Neural progenitor cell (in vitro differentiated cells): ENCODE measurements around the gene ZBTB46. TPM values are rescaled to one million over a fixed set of nuclear protein-coding genes. Genes with fewer than 3 reads are reported as not detected.
A peak's percentile ranks its signal among the peaks of the same experiment; 100 is the strongest.

Experiments used
- DNase-seq: peaks from one replicate; pipeline ENCODE4 v3.0.0-alpha.2; 2016; ENCODE audit warnings: low spot score
- H2AFZ ChIP-seq: fragments of 200-600 bp; sonication (generic); replicated peaks from 2 replicates; pipeline ENCODE4 v1.6.1; 2016; ENCODE audit warnings: antibody characterized with exemption
- H3F3A ChIP-seq: fragments of 200-600 bp; sonication (generic); 2 replicates; pipeline ENCODE4 v1.6.1; 2016; ENCODE audit warnings: antibody characterized with exemption, low read depth
- H3K27ac ChIP-seq: fragments of 200-600 bp; sonication (generic); 2 replicates; pipeline ENCODE4 v1.5.1; 2016; ENCODE audit warnings: mild to moderate bottlenecking
- H3K27me3 ChIP-seq: fragments of 200-600 bp; sonication (generic); 2 replicates; pipeline ENCODE4 v1.6.1; 2016; ENCODE audit warnings: mild to moderate bottlenecking, moderate library complexity
- H3K36me3 ChIP-seq: fragments of 200-600 bp; sonication (generic); 2 replicates; pipeline ENCODE4 v1.5.1; 2016
- H3K4me1 ChIP-seq: fragments of 200-600 bp; sonication (generic); 2 replicates; pipeline ENCODE4 v1.6.1; 2016; ENCODE audit warnings: mixed run types
- H3K4me2 ChIP-seq: fragments of 200-600 bp; sonication (generic); 2 replicates; pipeline ENCODE4 v1.6.1; 2016
- H3K4me3 ChIP-seq: fragments of 200-600 bp; sonication (generic); 2 replicates; pipeline ENCODE4 v1.5.1; 2016
- H3K79me2 ChIP-seq: fragments of 200-600 bp; sonication (generic); 2 replicates; pipeline ENCODE4 v1.6.1; 2016; ENCODE audit warnings: low read depth
- H3K9ac ChIP-seq: fragments of 200-600 bp; sonication (generic); 2 replicates; pipeline ENCODE4 v1.6.1; 2016
- H3K9me3 ChIP-seq: fragments of 200-600 bp; sonication (generic); 2 replicates; pipeline ENCODE4 v1.5.1; 2016; ENCODE audit warnings: low read depth
- H4K20me1 ChIP-seq: fragments of 200-600 bp; sonication (generic); 2 replicates; pipeline ENCODE4 v1.6.1; 2016; ENCODE audit warnings: low read depth
- H3K27ac Mint-ChIP-seq: 3 replicates; pipeline ENCODE4 v1.8.0; 2021; ENCODE audit warnings: mixed read lengths
- H3K27me3 Mint-ChIP-seq: 2 replicates; pipeline ENCODE4 v1.8.0; 2022; ENCODE audit warnings: low read depth, mild to moderate bottlenecking, inconsistent platforms, moderate library complexity, mixed read lengths; ENCODE audit not compliant: insufficient read depth
- H3K36me3 Mint-ChIP-seq: 3 replicates; pipeline ENCODE4 v1.8.0; 2021; ENCODE audit warnings: mixed read lengths
- H3K4me1 Mint-ChIP-seq: 3 replicates; pipeline ENCODE4 v1.8.0; 2021; ENCODE audit warnings: mixed read lengths
- H3K4me3 Mint-ChIP-seq: 3 replicates; pipeline ENCODE4 v1.8.0; 2021; ENCODE audit warnings: mild to moderate bottlenecking, moderate library complexity, mixed read lengths
- H3K9me3 Mint-ChIP-seq: 3 replicates; pipeline ENCODE4 v1.8.0; 2020; ENCODE audit warnings: mixed read lengths
- EZH2 ChIP-seq: fragments of 200-600 bp; sonication (generic); IDR thresholded peaks from 2 replicates; pipeline ENCODE4 v1.6.1; 2017; ENCODE audit warnings: antibody characterized with exemption, mild to moderate bottlenecking, moderate library complexity
- EZH2phosphoT487 ChIP-seq: fragments of 200-600 bp; sonication (generic); IDR thresholded peaks from 2 replicates; pipeline ENCODE4 v1.6.1; 2017; ENCODE audit warnings: antibody characterized with exemption
- total RNA-seq: library from RNA; depleted of rRNA; stranded (reverse); fragments of >200 nt; gene quantifications from 2 replicates; pipeline ENCODE4 v1.2.3, GENCODE V29; 2015; ENCODE audit warnings: low replicate concordance
- TF ChIP-seq, protein P1 (sequence below): fragments of 200-600 bp; sonication (generic); IDR thresholded peaks from 2 replicates; pipeline ENCODE4 v1.5.1; 2017; ENCODE audit warnings: antibody characterized with exemption, mild to moderate bottlenecking

The ZBTB46 gene
- total RNA-seq, 1 donor from 2014 or later: 8.1 TPM

GRCh38 chr20:63840405-63840828 is 9.4 kb upstream of the ZBTB46 start:
- H3K4me3 ChIP-seq: no peak overlapping the region
- H3K9ac ChIP-seq: no peak overlapping the region
- no peak overlapping the region for H3K4me2 ChIP-seq
- no peak overlapping the region for H3K27ac ChIP-seq
- peaks cover 6% of the 10 kb centered on the region for H3F3A ChIP-seq
- H3K27me3 Mint-ChIP-seq: peaks cover 5% of the 10 kb centered on the region
- no peaks in the 10 kb centered on the region for H3K9me3 ChIP-seq
- H4K20me1 ChIP-seq: no peaks in the 10 kb centered on the region
- no peaks in the 10 kb centered on the region for H3K36me3 Mint-ChIP-seq
- peak overlapping the region; percentile 52 for H3K4me3 Mint-ChIP-seq
- H3K4me1 Mint-ChIP-seq: peaks cover 9% of the 10 kb centered on the region
- H3K79me2 ChIP-seq: no peaks in the 10 kb centered on the region
- peaks cover 2% of the 10 kb centered on the region for H3K4me1 ChIP-seq
- H3K27ac Mint-ChIP-seq: peak overlapping the region; percentile 55
- H3K9me3 Mint-ChIP-seq: no peaks in the 10 kb centered on the region
- H3K36me3 ChIP-seq: no peaks in the 10 kb centered on the region
- H2AFZ ChIP-seq: no peak overlapping the region
- TF ChIP-seq EZH2 (no peak), EZH2phosphoT487 (no peak)
- TF ChIP-seq, protein P1, sequence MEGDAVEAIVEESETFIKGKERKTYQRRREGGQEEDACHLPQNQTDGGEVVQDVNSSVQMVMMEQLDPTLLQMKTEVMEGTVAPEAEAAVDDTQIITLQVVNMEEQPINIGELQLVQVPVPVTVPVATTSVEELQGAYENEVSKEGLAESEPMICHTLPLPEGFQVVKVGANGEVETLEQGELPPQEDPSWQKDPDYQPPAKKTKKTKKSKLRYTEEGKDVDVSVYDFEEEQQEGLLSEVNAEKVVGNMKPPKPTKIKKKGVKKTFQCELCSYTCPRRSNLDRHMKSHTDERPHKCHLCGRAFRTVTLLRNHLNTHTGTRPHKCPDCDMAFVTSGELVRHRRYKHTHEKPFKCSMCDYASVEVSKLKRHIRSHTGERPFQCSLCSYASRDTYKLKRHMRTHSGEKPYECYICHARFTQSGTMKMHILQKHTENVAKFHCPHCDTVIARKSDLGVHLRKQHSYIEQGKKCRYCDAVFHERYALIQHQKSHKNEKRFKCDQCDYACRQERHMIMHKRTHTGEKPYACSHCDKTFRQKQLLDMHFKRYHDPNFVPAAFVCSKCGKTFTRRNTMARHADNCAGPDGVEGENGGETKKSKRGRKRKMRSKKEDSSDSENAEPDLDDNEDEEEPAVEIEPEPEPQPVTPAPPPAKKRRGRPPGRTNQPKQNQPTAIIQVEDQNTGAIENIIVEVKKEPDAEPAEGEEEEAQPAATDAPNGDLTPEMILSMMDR: no peak
- no peaks in the 10 kb centered on the region for H3K27me3 ChIP-seq
- DNase-seq: no peak

GRCh38 chr20:63839620-63840019 is 8.6 kb upstream of the ZBTB46 start:
- Mint-ChIP-seq H3K9me3 (no peaks in the 10 kb centered on the region), H3K36me3 (no peaks in the 10 kb centered on the region), H3K4me1 (peaks cover 13% of the 10 kb centered on the region), H3K27me3 (peaks cover 5% of the 10 kb centered on the region), H3K27ac (no peak overlapping the region), H3K4me3 (no peak overlapping the region)
- no peaks in the 10 kb centered on the region for H3K36me3 ChIP-seq
- H3K27ac ChIP-seq: no peak overlapping the region
- H3K4me3 ChIP-seq: no peak overlapping the region
- TF ChIP-seq, protein P1: no peak
- TF ChIP-seq EZH2: no peak
- TF ChIP-seq EZH2phosphoT487: no peak
- H3K9me3 ChIP-seq: no peaks in the 10 kb centered on the region
- H3K9ac ChIP-seq: no peak overlapping the region
- H3K79me2 ChIP-seq: no peaks in the 10 kb centered on the region
- no peaks in the 10 kb centered on the region for H3K27me3 ChIP-seq
- H3K4me2 ChIP-seq: no peak overlapping the region
- H2AFZ ChIP-seq: no peak overlapping the region
- peaks cover 10% of the 10 kb centered on the region for H3K4me1 ChIP-seq
- DNase-seq: no peak
- H3F3A ChIP-seq: no peaks in the 10 kb centered on the region
- H4K20me1 ChIP-seq: no peaks in the 10 kb centered on the region

DNA sequence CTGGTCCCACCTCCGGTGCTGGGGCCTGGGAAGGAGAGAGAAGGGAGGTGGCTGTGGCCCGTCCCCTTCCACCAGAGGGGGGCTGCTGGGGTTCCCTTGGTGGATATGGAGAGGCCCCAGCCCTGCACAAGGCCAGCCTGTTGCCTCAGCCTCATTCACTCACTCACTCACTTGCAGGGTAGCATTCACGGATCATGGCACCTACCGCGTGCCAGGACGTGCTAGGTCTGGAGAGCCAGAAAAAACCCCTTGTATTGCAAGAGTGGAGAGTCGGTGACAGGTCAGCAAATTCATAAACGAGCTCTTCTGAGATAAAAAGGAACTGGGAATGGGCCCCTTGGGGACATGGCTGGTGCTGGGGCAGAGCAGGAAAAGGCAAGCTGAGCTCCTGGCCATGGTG is 6.4 kb upstream of the ZBTB46 start:
- H4K20me1 ChIP-seq: no peaks in the 10 kb centered on the region
- H3K27me3 ChIP-seq: peaks cover 18% of the 10 kb centered on the region
- H3K4me3 Mint-ChIP-seq: no peak overlapping the region
- no peak for TF ChIP-seq EZH2phosphoT487
- TF ChIP-seq, protein P1: no peak
- no peak for TF ChIP-seq EZH2
- H3K9ac ChIP-seq: no peak overlapping the region
- peaks cover 23% of the 10 kb centered on the region for H3K4me1 Mint-ChIP-seq
- H3K4me2 ChIP-seq: no peak overlapping the region
- H3F3A ChIP-seq: peaks cover 14% of the 10 kb centered on the region
- no peaks in the 10 kb centered on the region for H3K79me2 ChIP-seq
- H3K27ac Mint-ChIP-seq: peak overlapping the region; percentile 70
- H3K36me3 ChIP-seq: no peaks in the 10 kb centered on the region
- peaks cover 15% of the 10 kb centered on the region for H3K4me1 ChIP-seq
- no peak overlapping the region for H3K4me3 ChIP-seq
- no peak overlapping the region for H3K27ac ChIP-seq
- peaks cover 17% of the 10 kb centered on the region for H3K27me3 Mint-ChIP-seq
- no peak overlapping the region for H2AFZ ChIP-seq
- no peaks in the 10 kb centered on the region for H3K36me3 Mint-ChIP-seq
- DNase-seq: no peak
- no peaks in the 10 kb centered on the region for H3K9me3 ChIP-seq
- no peaks in the 10 kb centered on the region for H3K9me3 Mint-ChIP-seq
